PC-9 (cell line): ENCODE results near the gene FAM118A. TPM values are rescaled to one million over a fixed set of nuclear protein-coding genes. Genes with fewer than 3 reads are reported as not detected.

ENCODE experiments used
- BruUV-seq: library from RNA; stranded (reverse); fragments of 400-500 nt; replicated peaks from 2 replicates; lab custom pipeline; 2021; lab: Mats Ljungman, UMichigan
- CTCF ChIA-PET: fragments of 300-600 bp; sonication (Branson Sonifier 250); formaldehyde crosslinking; loops from one replicate; lab custom pipeline; 2022; ENCODE audit warnings: antibody characterized with exemption; lab: Charles Lee
- POLR2A ChIA-PET: fragments of 300-600 bp; sonication (Branson Sonifier 250); formaldehyde crosslinking; loops from one replicate; lab custom pipeline; 2022; ENCODE audit warnings: antibody characterized with exemption; ENCODE audit not compliant: unreplicated experiment; lab: Charles Lee
- DNase-seq, 2 experiments: peaks; one replicate each; pipeline versions ENCODE4 v3.0.0 to v3.0.0-alpha.2; 2015 to 2022; ENCODE audit warnings: mixed read lengths in 1 of 2
- H2AFZ ChIP-seq: fragments of 200-600 bp; sonication (generic); 2 replicates; pipeline ENCODE4 v1.8.1; 2017; ENCODE audit warnings: antibody characterized with exemption
- H3F3A ChIP-seq: fragments of 200-600 bp; sonication (generic); 2 replicates; pipeline ENCODE4 v1.8.1; 2017; ENCODE audit warnings: antibody characterized with exemption, mild to moderate bottlenecking, low read depth; ENCODE audit not compliant: insufficient read depth
- H3K27ac ChIP-seq: fragments of 200-600 bp; sonication (generic); 2 replicates; pipeline ENCODE4 v1.6.1; 2016; ENCODE audit warnings: mixed run types
- H3K27me3 ChIP-seq: fragments of 200-600 bp; sonication (generic); 2 replicates; pipeline ENCODE4 v1.6.1; 2016; ENCODE audit warnings: low read depth, mixed run types; ENCODE audit not compliant: insufficient read depth
- H3K36me3 ChIP-seq: fragments of 200-600 bp; sonication (generic); 2 replicates; pipeline ENCODE4 v1.6.1; 2016; ENCODE audit warnings: low read depth, mixed run types
- H3K4me1 ChIP-seq: fragments of 200-600 bp; sonication (generic); replicated peaks from 2 replicates; pipeline ENCODE4 v1.6.1; 2016; ENCODE audit warnings: mixed run types; ENCODE audit not compliant: insufficient read depth
- H3K4me2 ChIP-seq: fragments of 200-600 bp; sonication (generic); 2 replicates; pipeline ENCODE4 v1.6.1; 2017; ENCODE audit warnings: mixed run types
- H3K4me3 ChIP-seq: fragments of 200-600 bp; sonication (generic); 2 replicates; pipeline ENCODE4 v1.6.1; 2016; ENCODE audit warnings: mixed run types
- H3K79me2 ChIP-seq: fragments of 200-600 bp; sonication (generic); 2 replicates; pipeline ENCODE4 v1.6.1; 2017; ENCODE audit warnings: low read depth, mixed run types
- H3K9me2 ChIP-seq: fragments of 200-600 bp; sonication (generic); 2 replicates; pipeline ENCODE4 v1.8.1; 2017; ENCODE audit warnings: mild to moderate bottlenecking; ENCODE audit not compliant: insufficient read depth
- H3K9me3 ChIP-seq: fragments of 200-600 bp; sonication (generic); 2 replicates; pipeline ENCODE4 v1.8.1; 2016; ENCODE audit warnings: low read depth; ENCODE audit not compliant: insufficient read depth
- H4K20me1 ChIP-seq: fragments of 200-600 bp; sonication (generic); 2 replicates; pipeline ENCODE4 v1.8.1; 2017; ENCODE audit not compliant: insufficient read depth
- EZH2 ChIP-seq: fragments of 200-600 bp; sonication (generic); IDR thresholded peaks from 2 replicates; pipeline ENCODE4 v1.8.0; 2017; ENCODE audit warnings: antibody characterized with exemption, low read depth
- intact Hi-C: fragments of 100-400 bp; cut with micrococcal nuclease; formaldehyde crosslinking; loops from one replicate; pipeline ENCODE4 v1.10.0; 2022; ENCODE audit not compliant: unreplicated experiment
- total RNA-seq: library from RNA; stranded (reverse); gene quantifications from 2 replicates; pipeline ENCODE4 v1.2.3, GENCODE V29; 2021
- TF ChIP-seq, protein P1 (sequence below): fragments of 200-600 bp; sonication (generic); conservative IDR thresholded peaks from 2 replicates; pipeline ENCODE4 v1.6.1; 2017; ENCODE audit warnings: mixed run types, antibody characterized with exemption, mild to moderate bottlenecking, moderate library complexity

FAM118A gene
- total RNA-seq, 1 experiment from 2014 or later, result 24.4 TPM

DNA sequence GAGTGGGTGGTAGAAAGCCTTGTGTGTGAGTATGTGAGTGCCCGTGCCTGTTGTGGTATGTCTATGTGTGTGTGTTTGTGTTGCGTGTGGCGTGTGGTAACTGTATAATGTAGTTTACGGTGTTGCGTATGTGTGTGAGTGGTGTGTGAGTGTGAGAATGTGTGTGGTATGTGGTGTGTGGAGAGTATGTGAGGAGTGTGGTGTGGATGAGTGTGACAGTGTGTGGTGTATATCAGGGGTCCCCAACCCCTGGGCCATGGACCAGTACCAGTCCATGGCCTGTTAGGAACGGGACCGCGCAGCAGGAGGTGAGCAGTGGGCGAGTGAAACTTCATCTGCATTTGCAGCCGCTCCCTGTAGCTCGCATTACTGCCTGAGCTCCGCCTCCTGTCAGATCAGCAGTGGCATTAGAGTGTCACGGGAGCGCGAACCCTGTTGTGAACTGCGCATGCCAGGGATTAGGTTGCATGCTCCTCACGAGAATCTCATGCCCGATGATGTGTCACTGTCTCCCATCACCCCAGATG lies 19.3 kb upstream of the FAM118A start:
- no peak overlapping the region for H2AFZ ChIP-seq
- H3K4me1 ChIP-seq, result 0 out of 2 replicates have a peak, but pooled peaks cover 10% of the 10 kb centered on the region
- ChIA-PET POLR2A (interaction anchor here (0.6 kb wide), 1 partner anchor 669 kb away, joined by 3 read pairs; no protein-coding TSS in a partner anchor), CTCF (no interaction called here)
- 0 out of 2 replicates have a peak overlapping the region, but pooled peaks have one; percentile 3 for H3K4me2 ChIP-seq
- 0 out of 2 replicates have a peak, but pooled peaks cover 2% of the 10 kb centered on the region for H3K27me3 ChIP-seq
- peak; percentile 34 to 61 for DNase-seq
- H3K36me3 ChIP-seq, result no peaks in the 10 kb centered on the region
- H3K4me3 ChIP-seq, result no peak overlapping the region
- no peak overlapping the region for H3K27ac ChIP-seq
- H3F3A ChIP-seq, result no peaks in the 10 kb centered on the region; the same call in 1 of the 2 replicates
- TF ChIP-seq EZH2, result no peak
- TF ChIP-seq, protein P1, sequence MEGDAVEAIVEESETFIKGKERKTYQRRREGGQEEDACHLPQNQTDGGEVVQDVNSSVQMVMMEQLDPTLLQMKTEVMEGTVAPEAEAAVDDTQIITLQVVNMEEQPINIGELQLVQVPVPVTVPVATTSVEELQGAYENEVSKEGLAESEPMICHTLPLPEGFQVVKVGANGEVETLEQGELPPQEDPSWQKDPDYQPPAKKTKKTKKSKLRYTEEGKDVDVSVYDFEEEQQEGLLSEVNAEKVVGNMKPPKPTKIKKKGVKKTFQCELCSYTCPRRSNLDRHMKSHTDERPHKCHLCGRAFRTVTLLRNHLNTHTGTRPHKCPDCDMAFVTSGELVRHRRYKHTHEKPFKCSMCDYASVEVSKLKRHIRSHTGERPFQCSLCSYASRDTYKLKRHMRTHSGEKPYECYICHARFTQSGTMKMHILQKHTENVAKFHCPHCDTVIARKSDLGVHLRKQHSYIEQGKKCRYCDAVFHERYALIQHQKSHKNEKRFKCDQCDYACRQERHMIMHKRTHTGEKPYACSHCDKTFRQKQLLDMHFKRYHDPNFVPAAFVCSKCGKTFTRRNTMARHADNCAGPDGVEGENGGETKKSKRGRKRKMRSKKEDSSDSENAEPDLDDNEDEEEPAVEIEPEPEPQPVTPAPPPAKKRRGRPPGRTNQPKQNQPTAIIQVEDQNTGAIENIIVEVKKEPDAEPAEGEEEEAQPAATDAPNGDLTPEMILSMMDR, result no peak
- H3K79me2 ChIP-seq, result no peaks in the 10 kb centered on the region
- no TSS peak for BruUV-seq
- H4K20me1 ChIP-seq, result no peaks in the 10 kb centered on the region
- intact Hi-C loops, result no loop called here
- H3K9me2 ChIP-seq, result no peaks in the 10 kb centered on the region
- no peaks in the 10 kb centered on the region for H3K9me3 ChIP-seq

DNA sequence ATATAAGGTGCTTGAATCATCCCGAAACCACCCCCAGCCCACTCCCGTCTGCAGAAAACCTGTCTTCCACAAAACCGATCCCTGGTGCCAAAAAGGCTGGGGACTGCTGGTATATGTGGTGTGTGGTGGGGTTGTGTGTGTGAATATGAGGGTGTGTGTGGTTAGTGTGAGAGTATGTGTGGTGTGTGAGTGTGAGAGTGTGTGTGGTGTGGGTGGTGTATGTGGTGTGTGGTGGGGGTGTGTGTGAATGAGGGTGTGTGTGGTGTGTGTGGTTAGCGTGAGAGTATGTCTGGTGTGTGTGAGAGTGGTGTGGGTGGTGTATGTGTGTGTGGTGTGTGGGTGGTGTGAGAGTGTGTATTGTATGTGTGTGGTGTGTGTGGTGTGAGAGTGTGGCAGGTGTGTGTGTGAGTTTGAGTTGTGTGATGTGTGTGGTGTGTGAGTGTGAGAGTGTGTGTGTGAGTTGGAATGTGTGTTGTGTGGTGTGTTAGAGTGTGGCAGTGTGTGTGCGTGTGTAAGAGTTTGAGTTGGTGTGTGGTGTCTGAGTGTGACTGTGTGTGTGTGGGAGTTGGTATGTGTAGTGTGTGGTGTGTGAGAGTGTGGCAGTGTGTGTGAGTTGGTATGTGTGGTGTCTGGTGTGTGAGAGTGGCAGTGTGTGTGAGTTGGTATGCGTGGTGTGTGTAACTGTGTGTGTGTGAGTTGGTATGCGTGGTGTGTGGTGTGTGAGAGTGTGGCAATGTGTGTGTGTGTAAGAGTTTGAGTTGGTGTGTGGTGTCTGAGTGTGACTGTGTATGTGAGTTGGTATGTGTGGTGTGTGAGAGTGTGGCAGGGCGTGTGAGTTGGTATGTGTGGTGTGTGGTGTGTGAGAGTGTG lies 18.4 kb upstream of the FAM118A start:
- H3K4me2 ChIP-seq, result no peak overlapping the region
- ChIA-PET CTCF (no interaction called here), POLR2A (no interaction called here)
- H3K79me2 ChIP-seq, result no peaks in the 10 kb centered on the region
- H3K36me3 ChIP-seq, result no peaks in the 10 kb centered on the region
- H3K27me3 ChIP-seq, result 0 out of 2 replicates have a peak, but pooled peaks cover 2% of the 10 kb centered on the region
- intact Hi-C loops, result no loop called here
- H3K9me2 ChIP-seq, result no peaks in the 10 kb centered on the region
- no peaks in the 10 kb centered on the region for H4K20me1 ChIP-seq
- no peaks in the 10 kb centered on the region; the same call in 1 of the 2 replicates for H3F3A ChIP-seq
- DNase-seq, result no peak
- H3K9me3 ChIP-seq, result no peaks in the 10 kb centered on the region
- BruUV-seq, result no TSS peak
- H2AFZ ChIP-seq, result no peak overlapping the region
- H3K4me3 ChIP-seq, result no peak overlapping the region
- H3K27ac ChIP-seq, result no peak overlapping the region
- 0 out of 2 replicates have a peak, but pooled peaks cover 10% of the 10 kb centered on the region for H3K4me1 ChIP-seq
- TF ChIP-seq, protein P1, result no peak
- no peak for TF ChIP-seq EZH2

DNA sequence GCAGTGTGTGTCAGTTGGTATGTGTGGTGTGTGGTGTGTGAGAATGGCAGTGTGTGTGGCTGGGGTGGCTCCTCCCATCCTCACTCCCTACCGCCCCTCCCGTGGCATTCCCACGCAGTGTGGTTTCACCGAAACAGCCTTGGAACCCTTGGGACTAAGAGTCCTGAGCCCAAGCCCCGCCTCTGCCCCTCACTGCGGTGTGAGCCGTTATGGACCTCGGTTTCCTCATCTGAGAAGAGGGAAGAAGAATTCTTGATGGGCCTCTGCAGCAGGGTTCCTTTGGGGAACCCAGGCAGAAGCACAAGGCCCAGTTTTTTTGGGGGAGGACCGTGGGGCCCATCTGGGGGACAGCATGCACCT lies 17.8 kb upstream of the FAM118A start:
- ChIA-PET CTCF (interaction anchor here (0.6 kb wide), 1 partner anchor 70 kb away, joined by 8 read pairs; no protein-coding TSS in a partner anchor), POLR2A (no interaction called here)
- no peaks in the 10 kb centered on the region for H3K9me3 ChIP-seq
- DNase-seq, result no peak
- no peaks in the 10 kb centered on the region for H3K79me2 ChIP-seq
- no peak overlapping the region for H3K4me2 ChIP-seq
- no peak overlapping the region for H3K4me3 ChIP-seq
- no peaks in the 10 kb centered on the region for H3K36me3 ChIP-seq
- no peaks in the 10 kb centered on the region for H4K20me1 ChIP-seq
- no peaks in the 10 kb centered on the region for H3K27me3 ChIP-seq
- intact Hi-C loops, result no loop called here
- H3K4me1 ChIP-seq, result 0 out of 2 replicates have a peak, but pooled peaks cover 10% of the 10 kb centered on the region
- no TSS peak for BruUV-seq
- no peak overlapping the region for H3K27ac ChIP-seq
- H3F3A ChIP-seq, result no peaks in the 10 kb centered on the region; the same call in 1 of the 2 replicates
- H3K9me2 ChIP-seq, result no peaks in the 10 kb centered on the region
- no peak overlapping the region for H2AFZ ChIP-seq
- TF ChIP-seq EZH2, result no peak
- TF ChIP-seq, protein P1, result no peak
